Nephron (organoid): ENCODE measurements around the gene RBP5.
A peak's percentile ranks its signal among the peaks of the same experiment; 100 is the strongest.

Source experiments
- H3K27ac Mint-ChIP-seq, 3 experiments: 2 replicates each; pipeline ENCODE4 v1.8.0; 2020; ENCODE audit warnings: mixed read lengths in 3 of 3, mild to moderate bottlenecking in 2 of 3, moderate library complexity in 1 of 3
- H3K27me3 Mint-ChIP-seq: 2 replicates; pipeline ENCODE4 v1.8.0; 2021; ENCODE audit warnings: low read depth, mild to moderate bottlenecking, moderate library complexity, mixed read lengths
- H3K36me3 Mint-ChIP-seq: 2 replicates; pipeline ENCODE4 v1.8.0; 2020; ENCODE audit warnings: low read depth, mixed read lengths
- H3K4me1 Mint-ChIP-seq: 2 replicates; pipeline ENCODE4 v1.8.0; 2020; ENCODE audit warnings: mixed read lengths
- H3K4me3 Mint-ChIP-seq, 3 experiments: 2 replicates each; pipeline ENCODE4 v1.8.0; 2020; ENCODE audit warnings: mild to moderate bottlenecking in 3 of 3, mixed read lengths in 3 of 3, moderate library complexity in 2 of 3
- H3K9me3 Mint-ChIP-seq: 2 replicates; pipeline ENCODE4 v1.8.0; 2020; ENCODE audit warnings: mixed read lengths
- TF ChIP-seq, protein P1 (sequence below), 3 experiments: fragments of 200-600 bp; sonication (generic); IDR thresholded peaks; one replicate each; pipeline ENCODE4 v1.5.0; 2021; ENCODE audit warnings: antibody characterized with exemption in 3 of 3; ENCODE audit not compliant: unreplicated experiment in 3 of 3

Gene RBP5

DNA sequence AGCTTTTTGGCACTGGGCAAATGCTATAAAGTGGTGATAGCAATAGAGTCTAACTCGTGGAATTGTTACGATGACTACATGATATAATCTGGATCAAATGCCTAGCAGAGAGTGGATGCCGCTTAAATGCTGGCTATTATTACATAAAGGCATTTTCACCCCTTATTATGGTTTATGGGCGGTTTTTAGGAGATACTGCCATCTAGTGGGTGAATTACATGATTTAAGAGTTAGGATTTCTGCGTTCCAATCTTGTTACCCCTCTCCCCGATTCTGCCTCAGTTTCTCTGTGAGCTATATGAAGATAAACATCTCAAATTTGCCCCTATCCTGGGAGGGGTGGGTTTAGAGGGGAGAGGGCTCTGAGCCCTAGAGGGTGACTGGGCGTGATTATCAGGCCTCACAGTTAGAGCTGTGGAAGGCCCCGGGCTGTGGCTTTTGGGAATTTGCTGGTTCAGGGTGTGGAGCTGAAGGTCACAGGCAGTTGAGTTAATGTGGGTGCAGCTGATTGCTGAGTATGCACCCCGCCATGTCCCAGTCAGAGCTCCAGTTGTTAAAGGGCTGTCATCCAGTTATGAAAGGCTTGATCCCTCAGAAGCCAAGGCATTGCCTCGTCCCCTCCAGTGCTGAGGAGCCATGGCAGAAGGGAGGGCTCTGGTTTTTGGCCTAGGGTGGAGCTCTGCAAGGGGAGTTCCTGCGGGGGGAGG, 15.9 kb upstream of the RBP5 start:
- TF ChIP-seq, protein P1, sequence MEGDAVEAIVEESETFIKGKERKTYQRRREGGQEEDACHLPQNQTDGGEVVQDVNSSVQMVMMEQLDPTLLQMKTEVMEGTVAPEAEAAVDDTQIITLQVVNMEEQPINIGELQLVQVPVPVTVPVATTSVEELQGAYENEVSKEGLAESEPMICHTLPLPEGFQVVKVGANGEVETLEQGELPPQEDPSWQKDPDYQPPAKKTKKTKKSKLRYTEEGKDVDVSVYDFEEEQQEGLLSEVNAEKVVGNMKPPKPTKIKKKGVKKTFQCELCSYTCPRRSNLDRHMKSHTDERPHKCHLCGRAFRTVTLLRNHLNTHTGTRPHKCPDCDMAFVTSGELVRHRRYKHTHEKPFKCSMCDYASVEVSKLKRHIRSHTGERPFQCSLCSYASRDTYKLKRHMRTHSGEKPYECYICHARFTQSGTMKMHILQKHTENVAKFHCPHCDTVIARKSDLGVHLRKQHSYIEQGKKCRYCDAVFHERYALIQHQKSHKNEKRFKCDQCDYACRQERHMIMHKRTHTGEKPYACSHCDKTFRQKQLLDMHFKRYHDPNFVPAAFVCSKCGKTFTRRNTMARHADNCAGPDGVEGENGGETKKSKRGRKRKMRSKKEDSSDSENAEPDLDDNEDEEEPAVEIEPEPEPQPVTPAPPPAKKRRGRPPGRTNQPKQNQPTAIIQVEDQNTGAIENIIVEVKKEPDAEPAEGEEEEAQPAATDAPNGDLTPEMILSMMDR (IDR thresholded peaks at IDR 0.05; ENCODE audit: unreplicated experiment in 3 of 3): peak; percentile 50 to 58 (median 52)
- H3K4me1 Mint-ChIP-seq: no peaks in the 10 kb centered on the region
- peaks cover 56% of the 10 kb centered on the region for H3K36me3 Mint-ChIP-seq
- no peaks in the 10 kb centered on the region for H3K9me3 Mint-ChIP-seq
- no peaks in the 10 kb centered on the region for H3K27me3 Mint-ChIP-seq
- H3K27ac Mint-ChIP-seq: no peak overlapping the region
- H3K4me3 Mint-ChIP-seq: no peak overlapping the region

DNA sequence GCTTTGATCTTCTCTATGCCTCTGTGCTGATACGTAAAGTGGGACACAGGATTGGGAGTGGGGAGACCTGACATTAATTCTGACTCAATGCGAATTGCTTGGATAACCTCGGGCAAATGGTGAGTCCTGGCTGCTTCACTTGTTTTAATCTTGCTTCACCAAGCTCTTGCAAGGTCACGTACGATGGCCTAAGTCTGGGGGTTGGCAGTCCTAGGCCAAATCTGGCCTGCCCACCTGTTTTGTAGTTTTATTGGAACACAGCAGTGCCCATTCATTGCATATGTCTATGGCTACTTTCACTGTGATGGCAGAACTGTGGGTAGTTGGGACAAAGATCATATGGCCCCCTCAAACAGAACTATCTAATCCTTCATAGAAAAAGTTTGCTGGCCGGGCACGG, 14.9 kb upstream of the RBP5 start:
- Mint-ChIP-seq H3K27me3 (no peaks in the 10 kb centered on the region), H3K4me3 (no peak overlapping the region), H3K27ac (no peak overlapping the region), H3K4me1 (no peaks in the 10 kb centered on the region), H3K9me3 (no peaks in the 10 kb centered on the region), H3K36me3 (peaks cover 56% of the 10 kb centered on the region)
- TF ChIP-seq, protein P1 (IDR thresholded peaks at IDR 0.05; ENCODE audit: unreplicated experiment in 3 of 3): no peak

DNA sequence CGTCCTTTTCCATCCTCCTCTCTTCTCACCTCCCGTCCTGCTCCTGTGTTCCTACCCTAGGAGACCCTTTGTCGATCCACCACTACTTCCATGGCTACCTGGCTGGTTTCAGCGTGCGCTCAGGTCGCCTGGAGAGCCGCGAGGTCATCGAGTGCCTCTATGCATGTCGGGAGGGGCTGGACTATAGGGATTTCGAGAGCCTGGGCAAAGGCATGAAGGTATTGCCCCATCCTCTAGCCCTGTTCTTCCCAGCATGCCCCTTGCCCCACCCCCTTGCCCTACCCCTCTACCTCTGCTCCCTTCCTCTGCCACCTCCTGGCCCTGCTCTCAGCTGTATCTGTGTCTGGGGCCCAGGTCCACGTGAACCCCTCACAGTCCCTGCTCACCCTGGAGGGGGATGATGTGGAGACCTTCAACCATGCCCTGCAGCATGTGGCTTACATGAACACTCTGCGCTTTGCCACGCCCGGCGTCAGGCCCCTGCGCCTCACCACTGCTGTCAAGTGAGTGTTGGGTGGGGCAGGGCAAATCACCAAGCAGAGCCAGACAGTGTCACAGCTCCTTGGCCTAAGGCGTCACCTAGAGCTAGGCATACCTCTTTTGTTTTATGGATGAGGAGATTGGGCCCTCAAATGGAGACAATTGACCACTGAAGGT, 14.2 kb upstream of the RBP5 start:
- TF ChIP-seq, protein P1 (IDR thresholded peaks at IDR 0.05; ENCODE audit: unreplicated experiment in 3 of 3): no peak
- peaks cover 57% of the 10 kb centered on the region for H3K36me3 Mint-ChIP-seq
- H3K27me3 Mint-ChIP-seq: no peaks in the 10 kb centered on the region
- H3K4me3 Mint-ChIP-seq: no peak overlapping the region
- no peaks in the 10 kb centered on the region for H3K9me3 Mint-ChIP-seq
- H3K27ac Mint-ChIP-seq: no peak overlapping the region
- H3K4me1 Mint-ChIP-seq: no peaks in the 10 kb centered on the region

DNA sequence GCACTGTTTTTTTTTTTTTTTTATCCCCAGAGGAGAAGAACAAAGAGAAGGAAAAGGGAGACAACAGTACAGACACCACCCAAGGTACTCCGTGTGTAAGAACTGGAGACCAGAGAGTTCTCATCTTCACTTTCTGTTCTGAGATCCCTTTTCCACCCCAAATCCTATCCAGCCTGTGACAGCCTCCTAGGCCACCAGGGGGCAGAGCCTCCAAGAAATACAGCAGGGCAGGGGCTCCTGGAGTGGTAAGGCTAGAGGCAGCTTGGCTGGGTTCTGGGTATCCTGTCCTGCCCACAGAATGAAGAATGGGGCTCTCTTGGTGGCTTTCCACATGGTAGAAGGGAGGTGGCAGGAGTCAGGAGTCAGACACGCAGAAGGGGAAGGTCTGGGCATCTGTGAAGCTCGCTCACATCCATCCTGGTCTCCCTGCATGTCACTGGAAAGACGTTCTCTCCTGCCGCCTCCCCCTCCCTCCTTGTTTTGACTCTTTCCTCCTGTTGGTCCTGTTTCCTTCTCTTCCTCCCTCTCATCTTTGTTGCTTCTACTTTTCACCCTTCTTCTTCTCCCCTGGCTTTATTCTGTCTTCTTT, 13.5 kb upstream of the RBP5 start:
- Mint-ChIP-seq H3K4me3 (no peak overlapping the region), H3K27ac (no peak overlapping the region), H3K36me3 (peaks cover 61% of the 10 kb centered on the region), H3K27me3 (no peaks in the 10 kb centered on the region), H3K4me1 (no peaks in the 10 kb centered on the region), H3K9me3 (no peaks in the 10 kb centered on the region)
- TF ChIP-seq, protein P1 (IDR thresholded peaks at IDR 0.05; ENCODE audit: unreplicated experiment in 3 of 3): peak; percentile 35 to 61 (median 45)

DNA sequence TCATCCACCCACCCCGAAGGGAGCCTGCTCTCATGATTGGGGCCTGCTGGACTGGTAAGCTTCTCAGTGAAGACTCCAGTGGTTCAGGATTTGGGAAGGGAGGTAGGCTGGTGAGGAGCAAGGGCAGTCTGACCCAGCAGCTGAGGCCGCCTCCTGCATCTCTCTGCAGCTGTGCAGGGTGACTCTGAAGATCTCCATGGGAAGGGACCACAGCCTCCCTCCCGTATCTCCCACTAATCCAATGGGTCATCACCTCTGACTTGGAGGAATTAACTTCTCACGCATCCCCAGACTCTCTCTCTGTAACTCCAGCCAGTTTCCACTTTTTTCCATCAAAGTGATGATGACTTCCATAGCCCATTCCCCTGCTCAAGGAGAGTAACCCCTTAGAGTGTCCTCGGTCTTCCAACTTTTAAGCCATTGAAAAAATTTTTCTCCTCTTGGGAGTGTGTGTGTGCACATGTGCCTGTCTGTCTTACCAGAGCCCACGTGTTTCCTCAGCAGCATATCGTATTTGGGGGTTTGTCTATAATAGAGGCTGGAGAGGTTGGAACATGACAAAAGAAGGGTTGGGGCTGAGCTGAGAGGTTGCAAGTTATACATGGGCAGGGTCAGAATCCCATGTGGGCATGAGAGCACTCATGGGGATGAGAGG, 12.8 kb upstream of the RBP5 start:
- TF ChIP-seq, protein P1 (IDR thresholded peaks at IDR 0.05; ENCODE audit: unreplicated experiment in 3 of 3): no peak
- Mint-ChIP-seq H3K27ac (no peak overlapping the region), H3K27me3 (no peaks in the 10 kb centered on the region), H3K4me3 (no peak overlapping the region), H3K4me1 (no peaks in the 10 kb centered on the region), H3K36me3 (peaks cover 61% of the 10 kb centered on the region), H3K9me3 (no peaks in the 10 kb centered on the region)
